Panc1 (cell line): Measurements from ENCODE around the gene NUFIP1.

Source experiments
- POLR2AphosphoS5 ChIP-seq: IDR thresholded peaks from 2 replicates; pipeline ENCODE4 v1.6.1; 2012; ENCODE audit warnings: mild to moderate bottlenecking, low read depth, low read length, moderate library complexity
- SIN3A ChIP-seq: IDR thresholded peaks from 2 replicates; pipeline ENCODE4 v1.6.1; 2012; ENCODE audit warnings: low read depth, mild to moderate bottlenecking, low read length, moderate library complexity, borderline replicate concordance; ENCODE audit not compliant: insufficient read depth
- TF ChIP-seq, protein P1 (sequence below): fragments of 450-650 bp; IDR thresholded peaks from 2 replicates; pipeline ENCODE4 v1.5.1; 2017; ENCODE audit warnings: mild to moderate bottlenecking
- TF ChIP-seq, protein P2 (sequence below), 2 experiments: IDR thresholded peaks; 2 replicates each; pipeline ENCODE4 v1.6.1; 2011 to 2012; ENCODE audit warnings: low read depth in 2 of 2, control low read depth in 1 of 2, low read length in 1 of 2, mild to moderate bottlenecking in 1 of 2, moderate library complexity in 1 of 2; ENCODE audit not compliant: insufficient read depth in 1 of 2

DNA sequence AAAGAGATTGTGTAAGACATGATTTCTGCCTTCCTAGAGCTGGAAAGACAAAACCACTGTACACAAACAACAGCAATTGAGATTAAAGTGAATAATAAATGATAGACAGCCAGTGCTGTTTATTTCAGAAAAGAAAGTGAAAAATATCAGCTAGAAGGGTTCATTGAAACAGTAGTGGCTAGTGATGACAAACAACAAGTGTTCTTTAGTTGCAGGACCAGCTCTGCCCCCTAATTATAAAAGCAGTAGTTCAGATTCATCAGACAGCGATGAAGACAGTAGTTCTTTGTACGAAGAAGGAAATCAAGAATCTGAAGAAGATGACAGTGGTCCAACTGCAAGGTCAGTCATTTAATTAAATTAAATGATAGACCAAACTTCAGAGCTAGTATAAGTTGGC lies 14.8 kb upstream of the NUFIP1 start:
- TF ChIP-seq, protein P1, sequence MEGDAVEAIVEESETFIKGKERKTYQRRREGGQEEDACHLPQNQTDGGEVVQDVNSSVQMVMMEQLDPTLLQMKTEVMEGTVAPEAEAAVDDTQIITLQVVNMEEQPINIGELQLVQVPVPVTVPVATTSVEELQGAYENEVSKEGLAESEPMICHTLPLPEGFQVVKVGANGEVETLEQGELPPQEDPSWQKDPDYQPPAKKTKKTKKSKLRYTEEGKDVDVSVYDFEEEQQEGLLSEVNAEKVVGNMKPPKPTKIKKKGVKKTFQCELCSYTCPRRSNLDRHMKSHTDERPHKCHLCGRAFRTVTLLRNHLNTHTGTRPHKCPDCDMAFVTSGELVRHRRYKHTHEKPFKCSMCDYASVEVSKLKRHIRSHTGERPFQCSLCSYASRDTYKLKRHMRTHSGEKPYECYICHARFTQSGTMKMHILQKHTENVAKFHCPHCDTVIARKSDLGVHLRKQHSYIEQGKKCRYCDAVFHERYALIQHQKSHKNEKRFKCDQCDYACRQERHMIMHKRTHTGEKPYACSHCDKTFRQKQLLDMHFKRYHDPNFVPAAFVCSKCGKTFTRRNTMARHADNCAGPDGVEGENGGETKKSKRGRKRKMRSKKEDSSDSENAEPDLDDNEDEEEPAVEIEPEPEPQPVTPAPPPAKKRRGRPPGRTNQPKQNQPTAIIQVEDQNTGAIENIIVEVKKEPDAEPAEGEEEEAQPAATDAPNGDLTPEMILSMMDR = no peak
- TF ChIP-seq SIN3A (no peak), POLR2AphosphoS5 (no peak)
- TF ChIP-seq, protein P2, sequence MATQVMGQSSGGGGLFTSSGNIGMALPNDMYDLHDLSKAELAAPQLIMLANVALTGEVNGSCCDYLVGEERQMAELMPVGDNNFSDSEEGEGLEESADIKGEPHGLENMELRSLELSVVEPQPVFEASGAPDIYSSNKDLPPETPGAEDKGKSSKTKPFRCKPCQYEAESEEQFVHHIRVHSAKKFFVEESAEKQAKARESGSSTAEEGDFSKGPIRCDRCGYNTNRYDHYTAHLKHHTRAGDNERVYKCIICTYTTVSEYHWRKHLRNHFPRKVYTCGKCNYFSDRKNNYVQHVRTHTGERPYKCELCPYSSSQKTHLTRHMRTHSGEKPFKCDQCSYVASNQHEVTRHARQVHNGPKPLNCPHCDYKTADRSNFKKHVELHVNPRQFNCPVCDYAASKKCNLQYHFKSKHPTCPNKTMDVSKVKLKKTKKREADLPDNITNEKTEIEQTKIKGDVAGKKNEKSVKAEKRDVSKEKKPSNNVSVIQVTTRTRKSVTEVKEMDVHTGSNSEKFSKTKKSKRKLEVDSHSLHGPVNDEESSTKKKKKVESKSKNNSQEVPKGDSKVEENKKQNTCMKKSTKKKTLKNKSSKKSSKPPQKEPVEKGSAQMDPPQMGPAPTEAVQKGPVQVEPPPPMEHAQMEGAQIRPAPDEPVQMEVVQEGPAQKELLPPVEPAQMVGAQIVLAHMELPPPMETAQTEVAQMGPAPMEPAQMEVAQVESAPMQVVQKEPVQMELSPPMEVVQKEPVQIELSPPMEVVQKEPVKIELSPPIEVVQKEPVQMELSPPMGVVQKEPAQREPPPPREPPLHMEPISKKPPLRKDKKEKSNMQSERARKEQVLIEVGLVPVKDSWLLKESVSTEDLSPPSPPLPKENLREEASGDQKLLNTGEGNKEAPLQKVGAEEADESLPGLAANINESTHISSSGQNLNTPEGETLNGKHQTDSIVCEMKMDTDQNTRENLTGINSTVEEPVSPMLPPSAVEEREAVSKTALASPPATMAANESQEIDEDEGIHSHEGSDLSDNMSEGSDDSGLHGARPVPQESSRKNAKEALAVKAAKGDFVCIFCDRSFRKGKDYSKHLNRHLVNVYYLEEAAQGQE (IDR thresholded peaks at IDR 0.05; ENCODE audit: insufficient read depth in 1 of 2, low read depth in 2 of 2, low read length in 1 of 2) = no peak
